Measurements from ENCODE around the gene CRYGA.

The CRYGA gene

DNA sequence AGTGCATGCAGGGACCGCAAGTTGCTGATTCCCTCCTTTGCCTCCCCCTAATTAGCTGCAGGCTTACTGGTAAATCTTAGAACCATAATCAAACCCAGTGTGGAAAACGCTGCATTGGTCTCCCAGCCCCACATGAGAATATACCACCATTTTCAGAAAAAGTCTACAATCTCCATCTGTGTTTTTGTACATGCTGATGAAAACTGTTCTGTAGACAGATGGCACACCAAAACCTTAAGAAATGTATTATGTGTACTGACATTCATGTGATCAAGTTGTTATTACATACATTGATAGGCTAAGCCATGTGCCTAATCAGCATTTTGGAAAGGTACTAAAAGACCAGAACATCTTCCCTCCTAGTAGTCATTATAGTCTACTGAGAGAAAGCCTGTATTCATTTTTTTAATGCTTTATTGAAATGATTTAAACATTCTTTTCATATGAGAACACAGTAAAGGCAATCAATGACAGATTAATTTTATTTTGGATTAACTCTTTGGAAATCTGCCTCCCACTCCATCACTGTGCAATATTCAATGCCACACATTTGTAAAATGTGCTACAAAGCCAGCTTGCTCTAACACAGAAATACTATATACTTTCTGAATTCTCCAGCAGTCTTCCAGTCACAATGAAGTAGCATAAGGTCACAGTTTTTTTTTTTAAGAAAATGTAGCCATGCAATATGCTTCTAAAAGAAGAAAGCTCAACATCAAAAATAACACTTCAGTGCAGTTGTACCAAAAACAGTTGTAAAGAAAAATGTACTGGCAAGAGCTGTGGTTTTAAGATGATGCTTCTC lies 1.8 kb upstream of the CRYGA start:
- TF ChIP-seq, protein P1, sequence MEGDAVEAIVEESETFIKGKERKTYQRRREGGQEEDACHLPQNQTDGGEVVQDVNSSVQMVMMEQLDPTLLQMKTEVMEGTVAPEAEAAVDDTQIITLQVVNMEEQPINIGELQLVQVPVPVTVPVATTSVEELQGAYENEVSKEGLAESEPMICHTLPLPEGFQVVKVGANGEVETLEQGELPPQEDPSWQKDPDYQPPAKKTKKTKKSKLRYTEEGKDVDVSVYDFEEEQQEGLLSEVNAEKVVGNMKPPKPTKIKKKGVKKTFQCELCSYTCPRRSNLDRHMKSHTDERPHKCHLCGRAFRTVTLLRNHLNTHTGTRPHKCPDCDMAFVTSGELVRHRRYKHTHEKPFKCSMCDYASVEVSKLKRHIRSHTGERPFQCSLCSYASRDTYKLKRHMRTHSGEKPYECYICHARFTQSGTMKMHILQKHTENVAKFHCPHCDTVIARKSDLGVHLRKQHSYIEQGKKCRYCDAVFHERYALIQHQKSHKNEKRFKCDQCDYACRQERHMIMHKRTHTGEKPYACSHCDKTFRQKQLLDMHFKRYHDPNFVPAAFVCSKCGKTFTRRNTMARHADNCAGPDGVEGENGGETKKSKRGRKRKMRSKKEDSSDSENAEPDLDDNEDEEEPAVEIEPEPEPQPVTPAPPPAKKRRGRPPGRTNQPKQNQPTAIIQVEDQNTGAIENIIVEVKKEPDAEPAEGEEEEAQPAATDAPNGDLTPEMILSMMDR (IDR thresholded peaks at IDR 0.05; ENCODE audit: low read length, missing control alignments), result no peak
- no peak overlapping the region for H3K4me3 ChIP-seq (replicated peaks; ENCODE audit: low read depth, low read length)
- DNase-seq (ENCODE audit: low read depth), result no peak

DNA sequence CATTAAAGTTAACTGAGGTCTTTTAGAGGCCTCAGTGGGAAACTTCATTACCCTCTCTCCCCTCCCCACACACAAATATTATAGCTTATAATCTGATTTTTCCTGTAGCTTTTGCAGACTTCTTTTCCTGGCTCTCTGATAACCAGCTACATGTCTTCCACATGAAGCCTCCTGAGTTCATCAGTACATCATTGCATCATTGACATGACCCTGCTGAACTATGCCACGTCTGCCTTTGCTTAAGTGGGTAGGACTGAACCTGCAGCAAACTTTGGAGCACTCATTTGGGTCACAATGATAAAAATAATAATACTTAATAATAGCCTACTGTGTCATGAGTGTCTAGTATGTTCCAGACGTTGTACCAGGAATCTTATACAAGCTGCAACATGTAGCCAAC lies 7.0 kb downstream of the CRYGA start:
- H3K4me3 ChIP-seq (replicated peaks; ENCODE audit: low read depth, low read length), result no peak overlapping the region
- DNase-seq (ENCODE audit: low read depth), result no peak
- TF ChIP-seq, protein P1 (IDR thresholded peaks at IDR 0.05; ENCODE audit: low read length, missing control alignments), result no peak

GRCh38 chr2:208153156-208153555 lies 10.2 kb downstream of the CRYGA start:
- H3K4me3 ChIP-seq (replicated peaks; ENCODE audit: low read depth, low read length), result no peak overlapping the region
- no peak for DNase-seq (ENCODE audit: low read depth)
- TF ChIP-seq, protein P1 (IDR thresholded peaks at IDR 0.05; ENCODE audit: low read length, missing control alignments), result no peak

DNA sequence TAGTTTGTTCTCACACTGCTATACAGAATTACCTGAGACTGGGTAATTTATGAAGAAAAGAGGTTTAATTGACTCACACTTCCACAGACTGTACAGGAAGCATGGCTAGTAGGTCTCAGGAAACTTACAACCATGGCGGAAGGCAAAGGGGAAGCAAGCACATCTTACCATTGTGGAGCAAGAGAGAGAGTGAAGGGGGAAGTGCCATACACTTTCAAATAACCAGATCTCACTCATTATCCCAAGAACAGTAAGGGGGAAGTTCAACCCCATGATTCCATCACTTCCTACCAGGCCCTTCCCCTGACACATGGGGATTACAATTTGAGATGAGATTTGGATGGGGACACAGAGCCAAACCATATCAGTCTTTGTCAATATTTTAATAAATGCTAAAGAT lies 12.4 kb downstream of the CRYGA start:
- DNase-seq (ENCODE audit: low read depth), result no peak
- TF ChIP-seq, protein P1 (IDR thresholded peaks at IDR 0.05; ENCODE audit: low read length, missing control alignments), result no peak

DNA sequence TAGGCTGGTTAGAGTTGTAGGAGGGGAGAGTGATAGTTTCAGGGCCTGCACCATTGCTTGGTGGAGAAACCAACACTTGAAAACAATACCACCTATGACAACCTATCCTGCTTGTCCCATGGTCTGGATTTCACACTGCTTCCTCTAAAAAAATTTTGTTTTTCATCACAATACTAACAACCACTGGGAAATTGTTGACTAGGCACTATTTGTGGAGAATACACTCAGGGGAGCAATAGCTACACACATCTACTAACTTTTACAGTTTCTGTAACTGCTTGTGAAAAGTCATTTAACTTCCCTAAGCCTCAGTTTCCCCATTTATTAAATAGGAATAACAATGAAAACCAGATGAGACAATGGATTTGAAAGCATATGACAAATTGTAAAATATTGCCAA lies 13.3 kb downstream of the CRYGA start:
- H3K4me3 ChIP-seq (replicated peaks; ENCODE audit: low read depth, low read length), result no peak overlapping the region
- TF ChIP-seq, protein P1 (IDR thresholded peaks at IDR 0.05; ENCODE audit: low read length, missing control alignments), result no peak
- no peak for DNase-seq (ENCODE audit: low read depth)

More for the DNA sequence above, 12.4 kb downstream of the CRYGA start:
- no peak overlapping the region for H3K4me3 ChIP-seq (replicated peaks; ENCODE audit: low read depth, low read length)

- TF ChIP-seq, protein P1 (IDR thresholded peaks at IDR 0.05; ENCODE audit: low read length, missing control alignments), result peak; percentile 16
- no peak for DNase-seq (ENCODE audit: low read depth)
- H3K4me3 ChIP-seq (replicated peaks; ENCODE audit: low read depth, low read length), result no peak overlapping the region
Observed at GRCh38 chr2:208148803-208149202, 14.6 kb downstream of the CRYGA start.

- DNase-seq (ENCODE audit: low read depth), result no peak
- no peak overlapping the region for H3K4me3 ChIP-seq (replicated peaks; ENCODE audit: low read depth, low read length)
- TF ChIP-seq, protein P1 (IDR thresholded peaks at IDR 0.05; ENCODE audit: low read length, missing control alignments), result no peak
Observed at GRCh38 chr2:208147759-208148158, 15.6 kb downstream of the CRYGA start.

Measured in fibroblast of pulmonary artery (primary cell).